HG02678 (cell line): ENCODE measurements around the gene CACNG1.
"Not testable (repeated sequence)": the region's sequence is repeated elsewhere in the genome, so short reads cannot be mapped to it uniquely, and the experiment has no call there.

Experiments used
- ATAC-seq: cut with Tn5 transposase; IDR thresholded peaks from one replicate; pipeline ENCODE4 v1.9.1; 2021; ENCODE audit warnings: mild to moderate bottlenecking, moderate library complexity; ENCODE audit not compliant: unreplicated experiment

The CACNG1 gene

GRCh38 chr17:67024736-67025135, 19.6 kb upstream of the CACNG1 start:
- ATAC-seq: no peak

DNA sequence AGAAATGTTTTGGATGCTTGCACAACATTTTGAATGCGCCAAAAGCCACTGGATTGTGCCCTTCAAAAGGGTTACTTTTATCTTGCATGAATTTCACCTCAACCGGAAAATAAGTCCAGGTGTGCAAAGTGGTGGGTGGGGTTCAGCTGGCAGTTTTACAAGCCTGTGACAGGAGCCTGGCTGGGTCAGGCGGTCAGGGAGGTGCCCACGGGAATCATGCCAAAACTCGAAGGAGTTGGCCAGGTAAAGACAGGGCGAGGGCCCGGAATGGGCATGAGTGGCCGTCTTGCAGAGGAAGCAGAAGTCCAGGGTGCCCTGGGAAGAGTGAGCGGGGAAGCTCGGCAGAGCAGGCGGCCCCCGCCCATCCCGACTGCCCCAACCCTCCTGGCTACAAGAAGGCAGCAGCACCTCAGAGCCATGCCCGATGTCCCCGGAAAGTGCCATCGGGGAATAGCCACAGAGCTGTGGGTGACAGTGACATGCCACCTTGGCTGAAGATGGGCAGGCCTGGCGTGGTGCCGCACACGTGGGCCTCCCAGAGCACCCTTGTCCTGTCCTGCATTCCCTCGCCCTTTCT, 19.1 kb upstream of the CACNG1 start:
- ATAC-seq: no peak

- no peak for ATAC-seq
Observed at GRCh38 chr17:67026341-67026740, 18.0 kb upstream of the CACNG1 start.

- ATAC-seq: no peak
Observed at GRCh38 chr17:67027031-67027628, 17.2 kb upstream of the CACNG1 start.

- ATAC-seq: no peak
Observed at GRCh38 chr17:67030641-67031040, 13.7 kb upstream of the CACNG1 start.

- ATAC-seq: no peak
Observed at GRCh38 chr17:67032382-67032781, 12.0 kb upstream of the CACNG1 start.

GRCh38 chr17:67032985-67033384, 11.4 kb upstream of the CACNG1 start:
- no peak for ATAC-seq

- ATAC-seq: no peak
Observed at GRCh38 chr17:67033613-67034012, 10.7 kb upstream of the CACNG1 start.

- ATAC-seq: peak; percentile 88
Observed at GRCh38 chr17:67035131-67036083, 8.9 kb upstream of the CACNG1 start.

DNA sequence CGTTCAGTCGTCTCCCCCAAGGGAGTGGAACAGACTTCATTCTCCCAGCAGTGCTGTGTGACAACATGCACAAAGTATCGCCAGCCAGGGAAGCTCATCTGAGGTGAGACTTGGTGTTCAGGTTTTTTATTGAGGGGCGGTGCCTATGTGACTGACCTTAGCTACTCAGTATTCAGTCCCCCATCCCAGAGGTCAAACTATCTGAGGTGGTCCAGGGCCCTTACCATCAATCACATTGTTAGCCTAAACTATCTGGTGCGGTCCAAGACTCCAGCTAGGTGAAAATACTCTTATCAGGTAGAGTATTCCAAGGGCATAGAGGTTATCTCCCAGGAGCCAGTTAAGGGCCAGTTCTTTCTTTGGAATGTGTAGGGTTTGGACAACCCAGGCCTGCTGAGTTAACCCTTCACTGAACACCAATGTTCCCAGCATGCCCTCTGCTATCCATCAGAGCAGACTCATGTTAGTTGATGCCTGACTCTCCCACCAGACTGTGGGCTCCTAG, 5.4 kb upstream of the CACNG1 start:
- no peak for ATAC-seq

- ATAC-seq: no peak
Observed at GRCh38 chr17:67040652-67041051, 3.7 kb upstream of the CACNG1 start.

GRCh38 chr17:67041119-67041518, 3.2 kb upstream of the CACNG1 start:
- not testable (repeated sequence) for ATAC-seq

DNA sequence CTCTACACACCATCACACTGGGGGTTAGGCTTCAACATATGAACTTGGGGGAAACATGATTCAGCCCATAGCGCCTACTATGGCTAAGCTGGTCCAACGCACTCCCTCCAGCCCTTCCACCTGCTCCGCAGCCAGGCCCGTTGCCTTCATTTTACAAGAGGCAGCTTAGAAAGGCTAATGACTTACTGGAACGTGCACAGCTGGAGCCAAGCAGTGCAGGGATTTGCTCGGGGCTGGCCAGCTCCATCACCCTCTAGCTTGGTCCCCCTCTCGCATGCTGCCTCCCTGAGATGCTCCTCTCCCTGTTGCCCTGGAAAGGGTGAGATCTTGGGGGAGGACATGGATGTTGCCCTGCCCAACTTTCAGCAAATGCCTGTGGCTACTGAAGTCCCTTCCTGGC, 2.8 kb upstream of the CACNG1 start:
- ATAC-seq: no peak

GRCh38 chr17:67041941-67042899, 2.1 kb upstream of the CACNG1 start:
- ATAC-seq: no peak

DNA sequence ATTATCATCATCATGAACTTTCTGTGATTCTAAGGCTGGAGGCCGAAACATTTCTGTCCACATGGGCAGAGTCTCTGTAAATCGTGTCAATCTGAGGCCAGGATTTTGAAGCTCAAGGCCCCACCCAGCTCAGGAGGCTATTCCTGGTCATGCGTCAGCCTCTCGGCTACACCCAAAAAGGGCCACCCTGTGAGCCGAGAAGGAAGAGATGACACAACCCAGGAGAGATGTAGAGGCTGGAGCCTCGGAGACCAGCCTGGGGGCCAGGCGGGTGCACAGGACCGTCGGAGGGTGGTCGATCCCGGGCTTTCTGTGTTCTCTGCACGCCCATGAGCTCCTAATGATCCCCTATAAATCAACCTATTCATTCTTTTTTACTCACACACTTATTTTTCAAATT, 1.1 kb upstream of the CACNG1 start:
- no peak for ATAC-seq

DNA sequence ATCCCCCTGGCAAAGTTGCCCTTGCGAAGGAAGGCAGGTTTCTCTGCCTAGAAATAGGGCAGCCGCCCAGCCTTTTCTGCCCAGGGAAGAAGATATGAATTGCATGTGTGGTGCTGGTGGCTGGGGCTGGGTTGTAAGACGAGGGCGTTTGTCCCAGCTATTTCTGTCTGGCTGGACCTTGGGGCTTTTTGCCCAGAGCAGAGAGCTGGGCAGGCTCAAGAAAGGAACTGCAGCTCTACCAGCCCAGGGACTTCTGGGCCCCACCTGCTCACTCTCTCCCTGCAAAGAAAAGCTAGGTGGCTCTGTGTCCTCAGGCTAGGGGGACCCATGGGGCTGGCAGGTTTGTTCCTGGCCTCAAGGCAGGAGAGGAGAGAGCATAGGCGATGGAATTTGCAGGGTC, 586 bp downstream of the CACNG1 start:
- no peak for ATAC-seq

- ATAC-seq: no peak
Observed at GRCh38 chr17:67046398-67046797, 2.0 kb downstream of the CACNG1 start.

- no peak for ATAC-seq
Observed at GRCh38 chr17:67047382-67047781, 3.0 kb downstream of the CACNG1 start.

DNA sequence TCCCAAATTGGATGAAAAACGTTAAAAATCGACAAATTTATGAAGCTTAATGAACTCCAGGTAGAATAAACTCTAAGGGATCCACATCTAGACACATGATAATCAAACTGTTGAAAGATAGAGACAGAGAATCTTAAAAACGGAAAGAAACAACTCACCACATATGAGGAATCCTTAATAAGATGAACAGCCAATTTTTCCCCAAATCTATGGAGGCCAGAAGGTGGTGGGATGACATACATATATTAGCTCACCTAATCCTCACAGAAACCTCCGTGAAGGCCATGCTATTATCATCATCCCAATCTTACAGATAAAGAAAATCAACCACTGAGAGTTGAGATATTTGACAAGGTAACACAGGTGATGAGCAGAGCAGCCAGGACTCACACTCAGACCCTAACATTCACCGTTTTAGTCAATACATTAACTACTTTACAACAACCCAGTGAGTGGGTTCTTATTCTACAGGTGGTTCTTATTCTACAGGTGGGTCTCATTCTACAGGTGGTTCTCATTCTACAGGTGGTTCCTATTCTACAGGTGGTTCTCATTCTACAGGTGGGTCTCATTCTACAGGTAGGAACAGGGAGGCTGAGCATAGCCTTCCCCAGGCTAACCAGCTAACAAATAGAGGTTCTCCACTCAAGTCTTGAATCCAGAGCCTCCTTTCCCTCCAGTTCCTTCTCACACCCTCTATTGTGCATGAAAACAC, 4.8 kb downstream of the CACNG1 start:
- no peak for ATAC-seq

GRCh38 chr17:67050066-67050465, 5.7 kb downstream of the CACNG1 start:
- ATAC-seq: no peak
